Activated CD4-positive, alpha-beta T cell treated with anti-CD3 and anti-CD28 coated beads for 36 hours (primary cell): ENCODE measurements around the gene NPTX1. TPM values are rescaled to one million over a fixed set of nuclear protein-coding genes. Genes with fewer than 3 reads are reported as not detected.

Source experiments
- ATAC-seq: fragments of 200-7000 bp; cut with Tn5 transposase; one replicate; pipeline ENCODE4 v1.10.0; 2021; ENCODE audit warnings: mild to moderate bottlenecking, moderate library complexity
- CTCF ChIA-PET: fragments of 350-600 bp; sonication (Branson Sonifier 250); formaldehyde crosslinking; loops from one replicate; lab custom pipeline; 2021; ENCODE audit warnings: antibody characterized with exemption; lab: Charles Lee
- POLR2A ChIA-PET: fragments of 350-600 bp; sonication (Branson Sonifier 250); formaldehyde crosslinking; loops from one replicate; lab custom pipeline; 2021; ENCODE audit warnings: antibody characterized with exemption, inconsistent platforms; lab: Charles Lee
- DNase-seq: peaks from one replicate; pipeline ENCODE4 v3.0.0-alpha.2; 2020
- H3K27ac Mint-ChIP-seq: one replicate; pipeline ENCODE4 v1.8.0; 2021; ENCODE audit warnings: mixed read lengths
- H3K27me3 Mint-ChIP-seq: one replicate; pipeline ENCODE4 v1.8.0; 2021; ENCODE audit warnings: mixed read lengths
- H3K36me3 Mint-ChIP-seq: one replicate; pipeline ENCODE4 v1.8.0; 2021; ENCODE audit warnings: low read depth, mixed read lengths
- H3K4me1 Mint-ChIP-seq: one replicate; pipeline ENCODE4 v1.8.0; 2021; ENCODE audit warnings: mixed read lengths
- H3K4me3 Mint-ChIP-seq: one replicate; pipeline ENCODE4 v1.8.0; 2021; ENCODE audit warnings: mild to moderate bottlenecking, moderate library complexity, mixed read lengths
- H3K9me3 Mint-ChIP-seq: one replicate; pipeline ENCODE4 v1.8.0; 2021; ENCODE audit warnings: low read depth, mixed read lengths
- intact Hi-C, 2 experiments: fragments of 100-400 bp; cut with DNase I in 1 of 2; cut with micrococcal nuclease in 1 of 2; formaldehyde crosslinking; loops; one replicate each; pipeline versions ENCODE4 v1.14.2 to v1.15.1; 2022 to 2024; cut with DNase I, micrococcal nuclease
- microRNA-seq: library from miRNA; unstranded; fragments of <30 nt; microRNA quantifications from one replicate; pipeline ENCODE4 v1.2.0, GENCODE V29; 2021; ENCODE audit warnings: borderline replicate concordance
- total RNA-seq, 2 experiments: library from RNA; stranded (reverse); gene quantifications; one replicate each; pipeline ENCODE4 v1.2.3, GENCODE V29; 2021

The NPTX1 gene
- total RNA-seq, 2 experiments from 2014 or later, result 22.7 to 27.5 TPM

DNA sequence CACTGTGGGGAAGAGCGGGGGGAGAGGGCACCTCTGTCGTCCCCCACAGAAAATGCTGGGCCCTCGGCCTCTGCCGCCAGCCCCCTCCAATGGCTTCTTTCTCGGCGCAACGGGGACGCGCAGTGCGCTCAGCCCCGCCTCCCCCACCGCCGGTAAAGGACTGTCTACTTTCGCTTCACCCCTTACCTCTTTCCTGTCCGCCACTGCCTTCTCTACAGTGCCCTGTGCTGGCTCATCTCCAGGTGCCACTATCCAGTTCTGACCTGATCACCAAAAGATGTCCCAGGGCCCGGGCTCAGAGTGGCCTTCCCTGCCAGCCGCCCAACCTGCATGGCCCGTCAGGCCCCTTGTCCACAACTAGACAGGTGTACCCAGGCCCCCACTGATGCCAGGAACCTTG is 54.1 kb downstream of the NPTX1 start:
- ChIA-PET POLR2A (no interaction called here), CTCF (interaction anchor here (0.7 kb wide), 1 partner anchor 544 kb away, joined by 3 read pairs; no protein-coding TSS in a partner anchor)
- Mint-ChIP-seq H3K4me3 (no peak overlapping the region), H3K9me3 (no peaks in the 10 kb centered on the region), H3K36me3 (peaks cover 4% of the 10 kb centered on the region), H3K27ac (no peak overlapping the region), H3K4me1 (peaks cover 9% of the 10 kb centered on the region), H3K27me3 (no peaks in the 10 kb centered on the region)
- no peak for ATAC-seq
- intact Hi-C loops, result no loop called here
- DNase-seq, result no peak

DNA sequence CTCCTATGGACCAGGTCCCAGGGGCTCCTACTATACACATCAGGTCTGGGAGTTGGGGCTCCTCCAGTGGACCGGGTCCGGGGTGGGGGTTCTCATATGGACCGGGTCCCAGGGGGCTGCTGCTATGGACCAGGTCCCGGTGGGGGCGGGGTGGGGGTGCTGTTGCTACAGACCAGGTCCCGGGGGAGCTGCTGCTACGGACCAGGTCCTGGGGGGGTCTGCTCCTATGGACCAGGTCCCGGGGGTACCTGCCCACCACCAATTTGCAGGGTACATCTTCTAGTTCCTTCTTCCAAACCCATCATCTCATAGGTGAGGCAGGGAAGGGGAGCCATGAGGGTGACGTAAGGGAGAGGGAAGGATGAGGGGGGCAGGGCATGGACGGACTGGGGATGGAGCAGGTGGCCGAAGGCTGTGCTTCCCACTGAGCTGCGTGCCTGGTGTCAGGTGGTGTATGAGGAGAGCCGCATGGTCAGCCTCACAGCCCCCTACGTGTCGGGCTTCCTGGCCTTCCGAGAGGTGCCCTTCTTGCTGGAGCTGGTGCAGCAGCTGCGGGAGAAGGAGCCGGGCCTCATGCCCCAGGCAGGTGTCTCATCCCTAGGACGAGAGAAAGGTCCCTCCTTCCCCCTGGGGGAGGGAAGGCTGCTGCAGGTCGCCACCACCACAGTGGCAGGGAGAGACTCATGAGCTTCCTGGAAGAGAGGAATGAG is 54.9 kb downstream of the NPTX1 start:
- Mint-ChIP-seq H3K27me3 (no peaks in the 10 kb centered on the region), H3K4me1 (peaks cover 12% of the 10 kb centered on the region), H3K36me3 (peaks cover 4% of the 10 kb centered on the region), H3K4me3 (no peak overlapping the region), H3K9me3 (no peaks in the 10 kb centered on the region), H3K27ac (no peak overlapping the region)
- CTCF ChIA-PET, result no interaction called here
- no peak for ATAC-seq
- DNase-seq, result no peak
- intact Hi-C loops, result no loop called here
- POLR2A ChIA-PET, result no interaction called here

DNA sequence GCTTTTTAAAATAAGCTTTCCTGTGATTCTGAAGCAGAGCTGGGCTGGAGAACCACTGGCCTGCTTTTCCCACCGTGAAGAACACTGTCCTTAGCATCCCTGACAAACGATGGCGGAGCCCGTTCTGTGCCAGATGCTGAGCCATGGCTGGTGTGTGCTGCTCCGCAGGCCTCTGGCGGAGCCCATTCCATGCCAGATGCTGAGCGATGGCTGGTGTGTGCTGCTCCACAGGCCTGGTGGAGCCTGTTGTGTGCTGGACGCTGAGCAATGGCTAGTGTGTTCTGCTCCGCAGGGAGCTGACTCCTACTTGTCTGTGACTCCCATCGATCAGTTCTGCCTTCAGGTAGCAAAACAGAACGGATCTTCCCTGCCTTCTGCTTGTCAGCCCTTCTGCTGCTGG is 57.2 kb downstream of the NPTX1 start:
- no peak overlapping the region for H3K4me3 Mint-ChIP-seq
- peaks cover 4% of the 10 kb centered on the region for H3K36me3 Mint-ChIP-seq
- intact Hi-C loops, result no loop called here
- peaks cover 19% of the 10 kb centered on the region for H3K4me1 Mint-ChIP-seq
- H3K27me3 Mint-ChIP-seq, result peaks cover 2% of the 10 kb centered on the region
- DNase-seq (no peak), ATAC-seq (no peak)
- ChIA-PET POLR2A (no interaction called here), CTCF (interaction anchor here (0.6 kb wide), 1 partner anchor 127 kb away, joined by 3 read pairs; no protein-coding TSS in a partner anchor)
- no peaks in the 10 kb centered on the region for H3K9me3 Mint-ChIP-seq
- H3K27ac Mint-ChIP-seq, result peak overlapping the region; percentile 17

DNA sequence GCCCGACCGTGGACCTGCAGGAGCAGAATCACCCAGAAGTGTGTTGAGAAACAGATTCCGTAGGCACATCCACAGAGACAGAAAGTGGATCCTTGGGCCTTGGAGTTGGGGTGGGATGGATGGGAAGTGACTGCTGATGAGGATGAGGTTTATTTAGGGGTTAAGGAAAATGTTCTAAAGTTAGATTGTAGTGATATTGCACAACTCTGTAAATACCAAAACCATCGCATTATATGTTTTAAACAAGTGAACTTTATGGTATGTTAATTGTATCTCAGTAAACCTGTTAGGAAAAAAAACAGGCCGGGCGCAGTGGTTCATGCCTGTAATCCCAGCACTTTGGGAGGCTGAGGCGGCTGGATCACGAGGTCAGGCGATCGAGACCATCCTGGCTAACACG is 57.8 kb downstream of the NPTX1 start:
- no peak overlapping the region for H3K27ac Mint-ChIP-seq
- H3K4me1 Mint-ChIP-seq, result peaks cover 23% of the 10 kb centered on the region
- intact Hi-C loops, result no loop called here
- H3K36me3 Mint-ChIP-seq, result peaks cover 4% of the 10 kb centered on the region
- ATAC-seq (no peak), DNase-seq (no peak)
- H3K27me3 Mint-ChIP-seq, result peaks cover 8% of the 10 kb centered on the region
- no peak overlapping the region for H3K4me3 Mint-ChIP-seq
- ChIA-PET CTCF (interaction anchor here (1.0 kb wide), 1 partner anchor 11 kb away, joined by 3 read pairs; no protein-coding TSS in a partner anchor), POLR2A (no interaction called here)
- H3K9me3 Mint-ChIP-seq, result no peaks in the 10 kb centered on the region

Small RNA genes within 50 kb of the gene (microRNA-seq; reads per million reads assigned to microRNA genes)
- 1.8 reads per million for gene MIR4730

Other genes starting within 250 kb of the NPTX1 start
- 100 to 1,000 TPM; 334 to 366 TPM for gene RNF213, start 215.8 kb downstream of the NPTX1 start, total RNA-seq
- gene ENDOV, start 61.4 kb downstream of the NPTX1 start, total RNA-seq, result 10 to 100 TPM; 12.3 to 13.0 TPM
- gene RPTOR, start 68.2 kb upstream of the NPTX1 start, total RNA-seq, result 10 to 100 TPM; 48.6 to 58.1 TPM